HL-60 (cell line): ENCODE data around the gene ACTL6B.

ENCODE experiments used
- CTCF ChIP-seq: IDR thresholded peaks from one replicate; pipeline ENCODE4 v1.5.1; 2011; ENCODE audit warnings: low read length, control low read depth, inconsistent platforms; ENCODE audit not compliant: insufficient read depth
- GABPA ChIP-seq: IDR thresholded peaks from 2 replicates; pipeline ENCODE4 v1.6.1; 2012; ENCODE audit warnings: low read depth
- POLR2AphosphoS5 ChIP-seq: IDR thresholded peaks from 2 replicates; pipeline ENCODE4 v1.6.1; 2012; ENCODE audit warnings: low read depth
- SPI1 ChIP-seq: IDR thresholded peaks from 2 replicates; pipeline ENCODE4 v1.6.1; 2012; ENCODE audit warnings: low read depth, mild to moderate bottlenecking, borderline replicate concordance
- TF ChIP-seq, protein P1 (sequence below): IDR thresholded peaks from 2 replicates; pipeline ENCODE4 v1.6.1; 2012; ENCODE audit warnings: low read depth; ENCODE audit not compliant: insufficient replicate concordance

DNA sequence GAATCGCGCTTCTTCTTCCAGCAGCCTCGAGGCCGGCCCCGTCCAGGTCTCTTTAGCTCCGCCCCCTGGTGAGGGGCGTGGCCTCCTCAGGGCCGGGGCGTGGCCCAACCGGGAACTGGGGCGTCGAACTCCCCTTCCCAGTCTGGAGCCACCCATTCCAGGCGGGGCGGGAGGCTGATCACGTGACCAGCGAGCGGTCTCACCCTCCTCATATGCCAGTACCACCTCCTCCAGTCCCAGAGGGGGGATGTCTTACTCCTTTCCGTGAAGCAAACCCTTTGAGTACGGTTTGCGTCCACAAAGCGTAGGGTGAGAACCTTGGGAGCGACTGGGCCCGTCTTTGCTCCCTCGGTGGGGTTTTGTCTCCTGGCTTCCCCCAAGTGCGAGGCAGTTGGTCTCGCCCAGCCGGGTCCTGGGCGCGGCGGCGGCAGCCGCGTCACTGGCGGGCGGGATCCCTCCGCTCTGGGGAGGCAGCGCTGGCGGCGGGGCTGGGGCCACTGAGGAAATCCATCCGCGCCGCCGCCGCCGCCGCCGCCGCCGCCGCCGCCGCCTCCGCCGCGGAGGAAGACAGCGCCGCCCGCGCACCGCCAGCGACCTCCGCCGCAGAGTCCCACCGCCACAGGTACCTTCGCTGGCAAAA, 17.2 kb upstream of the ACTL6B start, which contains the start of gene GNB2:
- TF ChIP-seq CTCF (no peak), POLR2AphosphoS5 (0 out of 2 replicates have a peak, but pooled peaks have one; percentile 34), SPI1 (no peak), GABPA (0 out of 2 replicates have a peak, but pooled peaks have one; percentile 31)
- TF ChIP-seq, protein P1, sequence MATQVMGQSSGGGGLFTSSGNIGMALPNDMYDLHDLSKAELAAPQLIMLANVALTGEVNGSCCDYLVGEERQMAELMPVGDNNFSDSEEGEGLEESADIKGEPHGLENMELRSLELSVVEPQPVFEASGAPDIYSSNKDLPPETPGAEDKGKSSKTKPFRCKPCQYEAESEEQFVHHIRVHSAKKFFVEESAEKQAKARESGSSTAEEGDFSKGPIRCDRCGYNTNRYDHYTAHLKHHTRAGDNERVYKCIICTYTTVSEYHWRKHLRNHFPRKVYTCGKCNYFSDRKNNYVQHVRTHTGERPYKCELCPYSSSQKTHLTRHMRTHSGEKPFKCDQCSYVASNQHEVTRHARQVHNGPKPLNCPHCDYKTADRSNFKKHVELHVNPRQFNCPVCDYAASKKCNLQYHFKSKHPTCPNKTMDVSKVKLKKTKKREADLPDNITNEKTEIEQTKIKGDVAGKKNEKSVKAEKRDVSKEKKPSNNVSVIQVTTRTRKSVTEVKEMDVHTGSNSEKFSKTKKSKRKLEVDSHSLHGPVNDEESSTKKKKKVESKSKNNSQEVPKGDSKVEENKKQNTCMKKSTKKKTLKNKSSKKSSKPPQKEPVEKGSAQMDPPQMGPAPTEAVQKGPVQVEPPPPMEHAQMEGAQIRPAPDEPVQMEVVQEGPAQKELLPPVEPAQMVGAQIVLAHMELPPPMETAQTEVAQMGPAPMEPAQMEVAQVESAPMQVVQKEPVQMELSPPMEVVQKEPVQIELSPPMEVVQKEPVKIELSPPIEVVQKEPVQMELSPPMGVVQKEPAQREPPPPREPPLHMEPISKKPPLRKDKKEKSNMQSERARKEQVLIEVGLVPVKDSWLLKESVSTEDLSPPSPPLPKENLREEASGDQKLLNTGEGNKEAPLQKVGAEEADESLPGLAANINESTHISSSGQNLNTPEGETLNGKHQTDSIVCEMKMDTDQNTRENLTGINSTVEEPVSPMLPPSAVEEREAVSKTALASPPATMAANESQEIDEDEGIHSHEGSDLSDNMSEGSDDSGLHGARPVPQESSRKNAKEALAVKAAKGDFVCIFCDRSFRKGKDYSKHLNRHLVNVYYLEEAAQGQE: no peak
